Jurkat, Clone E6-1 (cell line): Measurements from ENCODE around the gene TCF12.

ENCODE experiments used
- DNase-seq: peaks from one replicate; pipeline ENCODE4 v3.0.0-alpha.2; 2011; ENCODE audit warnings: low read depth, low spot score
- H3K4me3 ChIP-seq: 2 replicates; pipeline ENCODE4 v1.5.1; 2011; ENCODE audit warnings: mild to moderate bottlenecking, low read length, control low read depth, moderate library complexity

The TCF12 gene

DNA sequence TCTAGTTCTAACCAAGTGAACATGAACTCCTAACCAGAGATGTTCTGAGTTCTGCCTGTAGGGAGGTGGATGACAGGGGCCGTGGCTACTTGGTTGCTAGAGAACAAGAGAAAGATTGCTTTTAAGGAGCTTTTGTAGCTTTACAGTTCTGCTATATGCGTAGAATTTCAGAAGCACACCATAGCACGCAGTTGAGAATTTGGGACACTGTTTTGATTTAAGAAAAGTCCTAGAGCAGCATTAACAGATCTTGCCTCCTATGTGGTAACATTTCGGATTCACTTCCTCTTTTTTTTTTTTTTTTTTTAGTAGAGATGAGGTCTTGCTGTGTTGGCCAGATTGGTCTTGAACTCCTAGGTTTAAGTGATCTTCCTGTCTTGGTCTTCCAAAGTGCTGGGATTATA lies 181.7 kb downstream of the TCF12 start:
- no peak overlapping the region for H3K4me3 ChIP-seq
- DNase-seq = no peak

DNA sequence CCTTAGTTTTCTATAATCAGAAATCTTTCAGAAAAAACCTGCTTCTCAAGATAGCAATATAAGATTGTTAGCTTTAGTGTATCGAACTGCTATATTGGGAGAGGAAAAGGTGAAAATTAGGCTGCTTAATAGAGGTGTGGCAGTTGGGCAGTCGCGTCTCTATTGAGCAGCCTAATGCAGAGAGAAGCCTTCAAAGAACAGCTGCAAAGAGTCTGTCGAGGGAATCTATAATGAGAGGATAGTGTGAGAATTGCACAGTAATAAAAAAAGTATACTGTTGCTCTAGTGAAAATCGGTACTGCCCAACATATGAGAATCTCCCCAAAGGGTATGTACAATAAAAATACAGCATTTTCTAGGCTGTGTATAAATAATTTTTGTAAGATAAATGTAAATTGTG lies 184.4 kb downstream of the TCF12 start:
- no peak overlapping the region for H3K4me3 ChIP-seq
- no peak for DNase-seq

DNA sequence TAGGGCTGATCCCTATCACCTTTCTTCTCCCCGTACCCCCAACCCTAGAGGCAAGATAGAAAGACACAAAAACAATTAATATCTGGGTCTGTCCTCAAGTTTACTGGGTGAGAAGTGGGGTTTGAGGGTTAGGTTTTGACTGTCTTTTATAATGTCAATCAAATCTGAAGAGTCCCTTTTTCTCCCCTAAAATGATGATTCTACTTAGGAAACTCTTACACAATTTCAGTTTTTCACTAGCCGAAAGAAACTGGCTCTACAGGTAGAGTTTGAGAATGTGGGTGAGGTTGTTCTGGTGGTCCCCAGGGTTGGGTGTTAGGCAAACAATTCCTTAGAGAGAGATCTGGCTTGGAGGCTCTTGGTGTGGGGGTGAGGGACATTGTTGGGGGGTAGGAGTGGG lies 189.9 kb downstream of the TCF12 start:
- no peak overlapping the region for H3K4me3 ChIP-seq
- DNase-seq = no peak

DNA sequence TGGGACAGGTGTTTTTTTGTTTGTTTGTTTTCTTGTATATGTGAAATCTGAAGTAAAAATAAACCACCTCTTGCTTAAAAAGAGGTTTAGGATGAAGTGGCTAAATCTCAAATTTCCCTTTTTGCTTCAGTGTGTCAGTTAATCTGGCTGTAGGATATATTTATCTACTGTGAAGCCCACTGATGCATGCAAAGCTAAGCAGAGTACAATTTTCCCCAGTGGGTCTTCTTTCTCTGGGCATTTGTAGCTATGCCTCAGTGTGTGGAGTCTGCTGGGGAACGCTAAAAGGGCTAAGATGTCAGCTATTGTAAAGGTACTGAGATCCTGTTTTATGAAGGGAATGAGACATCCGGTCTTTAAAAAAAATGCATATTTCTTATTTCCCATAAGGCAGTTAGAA lies 190.6 kb downstream of the TCF12 start:
- DNase-seq = no peak
- no peak overlapping the region for H3K4me3 ChIP-seq

DNA sequence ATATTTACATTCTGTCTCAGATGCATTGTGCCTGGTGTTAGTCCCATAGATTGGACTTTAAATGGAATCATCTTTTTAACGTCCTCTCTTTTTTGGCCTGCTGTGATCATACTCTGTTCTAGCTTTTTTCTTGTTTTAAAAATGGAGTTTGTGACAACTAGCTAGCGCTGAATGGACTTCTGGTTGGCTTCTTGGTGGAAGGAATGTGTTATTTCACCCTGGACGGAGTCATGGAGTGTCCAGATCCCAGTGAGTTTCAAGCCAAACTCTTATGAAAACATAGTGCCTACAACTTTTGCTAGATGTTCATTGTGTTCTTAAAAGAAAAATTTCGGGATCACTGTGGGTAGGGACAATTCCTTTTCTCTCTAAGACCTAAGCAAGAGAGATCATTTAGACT lies 192.6 kb downstream of the TCF12 start:
- H3K4me3 ChIP-seq = no peak overlapping the region
- DNase-seq = no peak

DNA sequence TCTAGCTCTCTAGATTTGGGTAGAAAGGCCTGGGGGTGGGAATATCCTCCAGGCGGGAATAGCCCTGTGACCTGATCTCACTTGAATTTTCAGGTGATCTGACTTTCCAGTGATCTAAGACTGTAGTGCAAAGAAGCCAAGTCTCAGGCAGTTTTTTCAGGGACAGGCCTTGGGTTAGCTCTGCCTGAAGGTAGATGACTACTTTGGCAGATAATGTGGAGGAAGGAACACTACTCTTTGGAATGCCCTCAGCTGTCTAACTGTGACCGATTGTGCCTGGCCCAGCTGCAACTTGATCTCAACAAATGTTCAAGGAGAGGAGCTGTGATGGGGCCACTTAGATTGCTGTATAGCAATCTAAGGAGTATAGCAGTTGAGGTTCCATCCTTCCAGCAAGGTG lies 193.7 kb downstream of the TCF12 start:
- no peak overlapping the region for H3K4me3 ChIP-seq

DNA sequence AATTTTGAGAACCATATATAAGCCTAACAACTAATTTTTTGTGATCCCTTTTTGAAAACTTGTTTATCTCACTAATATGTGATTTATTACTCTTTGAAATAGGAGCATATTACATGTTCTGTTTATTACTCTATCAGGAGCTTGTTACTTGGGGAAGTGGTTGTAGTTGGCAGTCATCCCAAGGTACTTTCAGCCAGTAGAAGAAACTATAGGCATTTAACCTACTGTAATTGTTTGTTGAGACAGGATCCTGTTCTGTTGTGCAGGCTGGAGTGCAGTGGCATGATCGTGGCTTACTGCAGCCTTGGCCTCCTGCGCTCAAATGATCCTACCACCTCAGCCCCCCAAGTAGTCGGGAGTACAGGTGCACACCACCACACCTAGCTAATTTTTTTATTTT lies 195.6 kb downstream of the TCF12 start:
- peak; percentile 73 for DNase-seq

More for the DNA sequence above, 193.7 kb downstream of the TCF12 start:
- DNase-seq = no peak

DNA sequence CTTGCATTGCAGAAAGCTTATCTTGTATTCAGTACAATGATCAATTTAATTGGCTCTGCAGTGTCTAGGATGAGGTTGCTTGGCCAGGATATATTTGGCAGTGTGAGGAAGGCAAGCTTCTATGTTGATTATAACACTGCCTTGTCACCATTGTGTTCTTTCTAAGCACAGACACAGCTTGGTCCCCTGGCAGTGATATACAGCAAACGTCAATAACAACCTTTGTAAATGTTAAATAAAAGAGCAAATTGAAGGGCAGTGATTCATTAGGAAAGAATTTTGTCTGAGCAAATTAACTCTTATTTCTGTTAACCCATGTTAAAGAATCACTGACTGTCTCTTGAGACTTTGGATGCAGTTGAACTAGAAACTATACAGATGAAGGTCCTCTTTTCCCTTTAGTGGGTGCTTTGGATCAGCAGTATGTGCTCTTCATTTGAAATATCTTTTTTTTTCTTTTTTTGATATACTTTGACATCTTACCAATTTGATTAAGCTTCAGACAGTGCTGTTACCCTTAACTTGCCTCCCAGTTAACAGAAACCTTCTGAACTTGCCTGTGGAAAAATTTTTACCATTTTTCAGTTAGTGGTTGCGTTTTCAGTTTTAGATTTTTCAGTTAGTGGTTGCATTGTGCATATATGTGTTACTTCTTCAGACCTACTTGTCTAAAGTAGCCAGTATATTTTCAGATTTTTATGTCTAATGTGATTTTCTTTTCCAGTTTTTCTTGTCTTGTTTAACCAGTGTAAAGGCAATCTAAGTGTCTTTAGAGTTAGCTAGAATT lies 199.8 kb downstream of the TCF12 start:
- H3K4me3 ChIP-seq = no peak overlapping the region
- DNase-seq = peak; percentile 79

More for the DNA sequence above, 195.6 kb downstream of the TCF12 start:
- H3K4me3 ChIP-seq = no peak overlapping the region

DNA sequence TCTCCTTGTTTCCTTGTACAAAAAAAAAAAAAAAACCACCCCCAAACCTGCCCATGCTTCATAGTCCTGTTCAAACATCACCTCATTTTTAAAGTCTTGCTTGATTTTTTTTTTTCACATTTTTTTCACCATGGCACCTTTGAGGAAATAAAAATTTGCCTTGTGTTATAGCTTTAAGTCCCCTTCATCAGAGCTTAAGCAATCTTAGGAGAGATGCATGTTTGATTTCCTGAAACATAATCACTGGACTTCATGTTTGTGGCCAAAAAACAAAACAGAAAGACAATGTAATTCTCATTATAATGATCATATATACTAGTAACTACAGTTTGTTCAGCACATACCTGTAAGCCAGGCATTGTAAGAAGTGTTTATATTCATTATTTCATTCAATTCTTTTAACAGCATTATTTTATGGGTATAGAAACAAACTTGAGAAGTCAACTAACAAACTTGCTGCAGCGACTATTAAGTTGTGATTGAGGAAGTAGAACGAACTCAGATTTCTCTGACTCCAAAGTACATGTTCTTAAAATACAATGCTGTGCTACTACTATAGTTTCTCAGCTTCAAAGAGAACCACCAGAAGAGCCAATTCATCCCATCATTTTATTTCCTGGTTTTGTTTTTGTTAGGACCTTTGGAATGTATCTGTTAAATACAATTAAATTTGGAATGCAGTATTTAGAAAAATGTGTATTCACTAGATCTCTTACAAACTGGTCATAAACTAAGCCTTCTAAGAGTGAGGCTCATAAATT lies 203.8 kb downstream of the TCF12 start:
- no peak for DNase-seq
- no peak overlapping the region for H3K4me3 ChIP-seq

DNA sequence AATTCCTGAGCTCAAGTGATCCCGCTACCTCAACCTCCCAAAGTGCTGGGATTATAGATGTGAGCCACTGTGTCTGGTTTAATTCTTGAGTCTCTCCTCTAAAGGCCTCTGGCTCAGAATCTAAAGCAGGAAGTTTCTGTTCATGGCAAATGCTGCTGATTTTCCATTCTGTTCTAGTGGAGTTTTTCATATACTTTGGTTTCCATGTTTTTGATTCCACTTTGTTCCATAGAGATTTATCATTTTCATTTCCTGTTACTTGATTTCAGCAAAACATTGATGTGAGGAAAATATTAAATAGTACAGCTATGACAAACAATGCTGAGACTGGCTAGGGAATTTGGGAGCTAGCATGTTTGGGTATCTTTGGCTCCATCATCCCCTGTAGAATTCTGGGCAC lies 205.6 kb downstream of the TCF12 start:
- H3K4me3 ChIP-seq = no peak overlapping the region
- no peak for DNase-seq

DNA sequence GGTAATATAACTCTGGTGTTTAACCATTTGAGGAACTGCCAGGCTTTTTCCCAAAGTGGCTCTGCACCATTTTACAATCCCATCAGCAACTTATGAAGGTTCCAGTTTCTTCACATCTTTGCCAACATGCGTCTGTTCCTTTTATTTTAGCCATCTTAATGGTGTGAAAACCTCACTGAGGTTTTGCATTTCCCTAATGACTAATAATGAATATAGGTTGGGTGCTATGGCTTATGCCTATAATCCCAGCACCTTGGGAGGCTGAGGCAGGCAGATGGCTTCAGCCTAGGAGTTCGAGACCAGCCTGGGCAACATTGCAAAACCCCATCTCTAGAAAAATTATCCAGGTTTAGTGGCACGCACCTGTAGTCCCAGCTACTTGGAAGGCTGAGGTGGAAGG lies 210.6 kb downstream of the TCF12 start:
- DNase-seq = no peak
- H3K4me3 ChIP-seq = no peak overlapping the region

DNA sequence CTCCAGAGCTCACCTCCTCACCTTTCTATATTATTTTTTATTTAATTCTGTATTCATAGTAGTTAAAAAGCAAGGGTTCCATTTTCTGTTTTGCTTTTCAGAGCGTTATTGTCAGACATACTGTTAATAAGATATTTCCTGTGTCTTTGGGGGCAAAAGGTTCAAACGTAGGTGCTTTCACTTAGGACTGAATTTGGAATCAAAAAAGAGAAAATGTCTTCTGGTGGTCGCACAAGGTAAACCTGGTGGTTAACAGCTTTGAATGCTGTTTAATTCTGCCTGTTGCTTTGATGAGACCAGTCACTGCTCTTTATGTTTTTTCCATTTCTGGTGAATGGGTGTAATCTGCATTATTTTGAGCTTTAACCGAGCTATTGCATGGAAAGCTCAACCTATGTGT lies 212.5 kb downstream of the TCF12 start:
- DNase-seq = peak; percentile 68
- peak overlapping the region; percentile 6 for H3K4me3 ChIP-seq

DNA sequence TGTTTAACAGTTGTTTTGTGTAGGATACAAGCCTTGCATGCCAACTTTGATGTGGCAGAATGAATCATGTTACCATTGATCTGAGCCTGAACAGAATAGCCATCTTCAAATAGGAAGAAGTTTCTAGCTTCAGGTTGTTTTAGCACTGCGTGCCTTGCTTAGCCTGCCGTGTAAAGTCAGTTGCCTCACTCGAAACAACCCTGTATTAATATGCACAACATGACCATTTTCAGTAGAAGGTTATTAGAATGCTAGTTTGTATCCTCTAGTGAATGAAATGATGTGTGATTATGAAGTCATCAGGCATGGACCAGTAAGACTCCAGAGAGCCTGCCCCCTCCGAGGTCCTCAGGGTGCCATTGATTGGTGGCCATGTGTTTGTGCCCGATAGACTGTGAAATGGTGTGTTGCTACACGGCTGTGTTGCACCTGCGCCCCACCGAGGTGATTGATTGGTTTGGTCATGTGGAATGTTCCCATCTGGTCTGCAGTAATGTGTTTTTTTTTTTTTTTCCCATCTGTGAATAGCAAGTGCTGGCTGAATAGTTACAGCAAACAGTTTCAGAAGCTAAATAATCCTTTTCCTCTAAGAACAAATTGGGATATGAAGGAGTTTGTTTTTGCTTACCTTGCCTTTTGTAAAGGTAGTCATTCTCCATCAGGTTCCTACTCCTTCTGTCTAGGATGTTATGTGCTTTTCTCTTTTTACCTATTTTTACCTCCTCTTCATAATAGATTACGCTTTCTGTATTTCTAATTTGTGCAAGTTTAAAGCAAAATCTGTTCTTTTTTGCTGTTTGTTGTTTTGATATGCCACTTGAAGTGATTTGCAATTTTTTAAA lies 214.9 kb downstream of the TCF12 start:
- DNase-seq = peak; percentile 84

DNA sequence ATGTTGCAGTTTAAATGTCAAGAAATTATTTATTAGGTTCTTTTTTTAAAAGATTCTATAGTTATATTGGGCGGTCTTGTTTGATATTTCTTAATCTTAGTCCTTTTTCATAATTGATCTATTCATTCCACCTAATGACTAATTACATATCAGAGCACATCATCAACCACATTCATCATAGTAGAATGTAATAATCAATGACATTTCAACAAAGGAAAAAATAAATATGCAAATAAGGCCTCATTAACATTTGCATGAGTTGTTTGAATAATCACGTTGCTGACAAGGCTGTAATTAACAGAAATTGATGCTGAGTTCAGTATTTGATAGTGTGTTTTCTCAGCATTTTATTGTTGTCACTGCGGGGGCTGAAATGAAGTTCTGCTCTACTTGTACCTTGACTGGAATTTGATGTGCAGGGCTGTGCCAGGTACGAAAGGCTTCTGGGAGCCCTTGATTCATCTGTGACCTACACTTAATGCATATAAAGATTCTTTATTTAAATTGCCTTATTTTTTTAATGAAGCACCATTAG lies 215.7 kb downstream of the TCF12 start:
- DNase-seq = no peak
- no peak overlapping the region for H3K4me3 ChIP-seq

More for the DNA sequence above, 214.9 kb downstream of the TCF12 start:
- peak overlapping the region; percentile 18 for H3K4me3 ChIP-seq

DNA sequence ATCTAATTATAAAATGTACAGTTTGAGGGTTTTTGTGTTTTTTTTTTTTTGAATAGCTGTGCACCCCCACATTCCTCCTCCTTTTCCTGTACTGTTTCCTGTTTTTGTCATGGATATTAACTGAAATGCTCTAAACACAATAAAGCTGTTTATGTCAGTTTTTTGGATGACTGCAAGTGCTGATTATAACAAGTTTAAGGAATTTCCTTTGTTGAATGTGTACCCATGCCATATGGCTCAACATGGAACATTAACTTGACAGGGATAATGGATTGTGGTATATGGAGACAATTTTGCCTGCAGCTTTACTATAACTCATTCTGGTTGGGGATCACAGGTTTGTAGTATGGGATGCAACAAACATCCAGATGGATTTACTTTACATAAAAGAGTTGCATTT lies 216.4 kb downstream of the TCF12 start:
- no peak for DNase-seq
- H3K4me3 ChIP-seq = no peak overlapping the region

DNA sequence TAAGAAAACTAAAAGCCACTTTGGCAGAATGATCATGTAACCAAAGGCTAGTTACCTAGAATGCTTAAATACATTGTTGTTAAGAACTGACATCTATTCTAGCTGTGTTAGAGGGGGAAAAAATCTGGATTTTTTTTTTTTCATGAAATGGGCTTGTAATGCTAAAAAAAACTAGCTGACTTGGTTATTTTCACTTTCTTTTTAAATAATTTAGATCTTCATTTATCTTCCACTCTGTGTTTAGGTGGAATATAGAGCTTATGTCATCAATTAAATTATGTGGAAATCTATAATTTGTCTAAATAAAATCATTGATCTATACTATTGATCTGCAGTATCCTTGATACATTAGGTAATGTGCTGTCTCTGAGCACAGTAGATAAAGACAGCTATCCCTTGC lies 217.4 kb downstream of the TCF12 start:
- no peak for DNase-seq
- H3K4me3 ChIP-seq = no peak overlapping the region

DNA sequence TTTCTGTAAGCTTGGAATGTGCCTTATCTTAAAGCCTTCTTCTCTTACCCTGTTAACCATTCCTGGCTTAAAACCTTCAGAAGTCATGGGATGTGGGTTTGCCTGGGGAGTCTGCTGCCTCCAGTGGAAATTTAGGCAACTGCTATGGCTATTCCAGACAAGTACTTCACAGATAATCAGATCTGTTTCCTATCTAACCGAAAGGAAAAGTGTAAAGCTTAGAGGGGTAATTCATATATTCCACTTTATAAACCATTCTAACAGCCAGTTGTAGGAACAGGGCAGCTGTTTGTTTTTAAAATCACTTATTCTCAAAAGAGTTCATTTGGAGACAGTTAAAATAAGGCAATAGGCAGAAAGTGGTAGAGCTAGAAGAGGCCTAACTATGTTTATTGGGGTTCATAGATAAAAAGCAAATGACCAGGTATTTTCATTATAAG lies 219.9 kb downstream of the TCF12 start:
- DNase-seq = peak; percentile 62
- H3K4me3 ChIP-seq = no peak overlapping the region

DNA sequence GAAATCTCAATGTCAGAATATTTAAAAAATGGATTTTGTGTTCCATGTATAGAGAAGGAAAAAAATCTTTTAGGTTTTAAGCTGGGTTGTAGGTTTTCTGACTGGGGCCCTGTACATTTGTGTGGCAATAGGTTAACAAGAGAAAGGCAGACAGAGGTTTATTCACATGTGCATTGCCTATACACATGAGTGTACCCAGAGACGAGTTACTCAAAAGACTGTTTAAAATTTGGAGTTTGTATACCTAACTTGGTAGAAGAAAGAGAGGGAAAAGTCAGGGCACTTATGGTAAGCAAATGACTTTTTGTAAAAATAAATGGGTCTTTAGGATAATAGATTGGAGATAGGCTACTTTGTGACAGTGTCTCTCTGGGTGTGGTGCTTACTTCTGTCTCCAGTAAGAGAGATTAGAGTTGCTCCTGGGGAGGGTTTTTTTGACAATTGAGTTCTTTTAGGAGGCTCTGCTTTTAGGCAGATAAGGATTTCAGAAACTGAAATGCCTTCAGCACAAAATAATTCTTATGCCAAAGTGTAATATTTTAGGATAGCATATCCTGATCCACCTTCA lies 225.2 kb downstream of the TCF12 start:
- DNase-seq = no peak
- no peak overlapping the region for H3K4me3 ChIP-seq

DNA sequence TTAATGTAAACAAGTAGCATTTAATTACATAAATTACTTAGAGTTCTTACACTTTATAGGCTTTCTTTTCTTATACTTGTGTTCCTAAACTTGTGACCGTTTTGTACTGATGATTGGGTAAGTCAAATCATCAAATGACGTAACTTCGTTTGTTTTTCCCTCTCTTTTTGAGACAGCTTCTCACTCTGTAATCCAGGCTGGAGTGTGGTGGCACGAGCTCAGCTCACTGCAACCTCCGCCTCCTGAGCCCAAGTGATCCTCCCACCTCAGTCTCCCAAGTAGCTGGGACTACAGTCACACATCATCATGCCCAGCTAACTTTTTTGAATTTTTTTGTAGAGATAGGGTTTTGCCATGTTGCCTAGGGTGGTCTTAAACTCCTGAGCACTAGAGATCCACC lies 226.0 kb downstream of the TCF12 start:
- H3K4me3 ChIP-seq = no peak overlapping the region
- DNase-seq = no peak
